K562 (cell line): ENCODE data around the gene KLF4. TPM values are rescaled to one million over a fixed set of nuclear protein-coding genes. Genes with fewer than 3 reads are reported as not detected.

Source experiments
- ARNT ChIP-seq, 2 experiments: fragments of 450-650 bp; IDR thresholded peaks; 2 replicates each; pipeline ENCODE4 v1.6.1; 2016; ENCODE audit warnings: mild to moderate bottlenecking in 1 of 2
- BCOR ChIP-seq: fragments of 450-650 bp; IDR thresholded peaks from 2 replicates; pipeline ENCODE4 v1.6.1; 2016
- CC2D1A ChIP-seq: fragments of 450-650 bp; IDR thresholded peaks from 2 replicates; pipeline ENCODE4 v1.6.1; 2017; ENCODE audit warnings: mild to moderate bottlenecking
- CEBPB ChIP-seq: fragments of 450-650 bp; IDR thresholded peaks from 2 replicates; pipeline ENCODE4 v1.6.1; 2016; ENCODE audit warnings: missing genetic modification characterization, missing compliant biosample characterization
- CLOCK ChIP-seq: fragments of 250-450 bp; sonication (Bioruptor Pico); IDR thresholded peaks from 2 replicates; pipeline ENCODE4 v1.4.0; 2020; ENCODE audit warnings: mild to moderate bottlenecking, moderate library complexity, borderline replicate concordance
- MAFF ChIP-seq: IDR thresholded peaks from 2 replicates; pipeline ENCODE4 v1.6.1; 2012; ENCODE audit warnings: low read length, improper control_type of control experiment
- MEIS2 ChIP-seq: fragments of 450-650 bp; IDR thresholded peaks from 2 replicates; pipeline ENCODE4 v1.6.1; 2014; ENCODE audit warnings: mild to moderate bottlenecking; ENCODE audit not compliant: partially characterized antibody
- MTA2 ChIP-seq: fragments of 450-650 bp; IDR thresholded peaks from 2 replicates; pipeline ENCODE4 v1.6.1; 2016; ENCODE audit warnings: low read depth
- NFE2L1 ChIP-seq: fragments of 450-650 bp; IDR thresholded peaks from 2 replicates; pipeline ENCODE4 v1.6.1; 2016; ENCODE audit warnings: missing genetic modification characterization, low read depth, mild to moderate bottlenecking, missing compliant biosample characterization, moderate library complexity, borderline replicate concordance
- NR2F6 ChIP-seq: fragments of 450-650 bp; formaldehyde crosslinking; IDR thresholded peaks from 2 replicates; pipeline ENCODE4 v1.4.0; 2020; ENCODE audit warnings: mild to moderate bottlenecking
- PPARD ChIP-seq: fragments of 250-450 bp; sonication (Bioruptor Pico); IDR thresholded peaks from 2 replicates; pipeline ENCODE4 v1.8.0; 2022; ENCODE audit warnings: inconsistent platforms, mild to moderate bottlenecking, moderate library complexity
- THRAP3 ChIP-seq: fragments of 450-650 bp; IDR thresholded peaks from 2 replicates; pipeline ENCODE4 v1.6.1; 2016; ENCODE audit warnings: mild to moderate bottlenecking, inconsistent platforms, borderline replicate concordance
- ZNF274 ChIP-seq: IDR thresholded peaks from 2 replicates; pipeline ENCODE4 v1.6.1; 2011; ENCODE audit warnings: low read depth, mild to moderate bottlenecking, low read length, moderate library complexity, borderline replicate concordance
- ZNF583 ChIP-seq: fragments of 250-450 bp; sonication (Bioruptor Pico); IDR thresholded peaks from 2 replicates; pipeline ENCODE4 v1.4.0; 2020
- polyA plus RNA-seq, 8 experiments: library from polyadenylated mRNA; depleted of rRNA in 4 of 8; stranded (reverse) in 5 of 8; unstranded in 3 of 8; fragments of >200 nt; fragmentation: Nextera tagmentation in 2 of 8; fragmentation: Illumina TruSeq in 1 of 8; extraction: Ambion mirVana in 2 of 8; extraction: Trizol in 1 of 8; gene quantifications; 2 replicates each; pipeline versions ENCODE4 v1.2.1 to v1.2.3, GENCODE V29; 2011 to 2014; ENCODE audit warnings: inconsistent platforms in 1 of 8, missing spikeins in 1 of 8
- total RNA-seq, 7 experiments: library from RNA; depleted of rRNA in 6 of 7; stranded (reverse); fragments of >200 nt in 6 of 7; fragmentation: Illumina TruSeq in 2 of 7; extraction: Trizol in 2 of 7; gene quantifications; 2 replicates each; pipeline versions ENCODE4 v1.2.1 to v1.2.3, GENCODE V29; 2011 to 2021; ENCODE audit warnings: low replicate concordance in 1 of 7

The KLF4 gene
- total and polyA plus RNA-seq, 9 of the 15 experiments (the other 6 are each of a cell fraction or from before 2014, with no cell fraction given), result 0.04 to 0.95 (median 0.22) TPM

- TF ChIP-seq BCOR (no peak), NR2F6 (no peak), ZNF274 (no peak), MTA2 (no peak), CEBPB (tag) (peak; percentile 92), MEIS2 (peak; percentile 26), CLOCK (CRISPR knock-in tag) (no peak), MAFF (peak; percentile 58), NFE2L1 (tag) (peak; percentile 51; the same call in 1 of the 2 replicates), ZNF583 (CRISPR knock-in tag) (no peak), CC2D1A (no peak), ARNT (IDR thresholded peaks at IDR 0.05) (no peak), PPARD (no peak), THRAP3 (no peak)
- TF ChIP-seq, all 486 proteins: peak for 18
Measured at GRCh38 chr9:107480386-107480789, 9.2 kb downstream of the KLF4 start (continued).
